ENCODE results near the gene ANKRD29.

- TF ChIP-seq, protein P1, sequence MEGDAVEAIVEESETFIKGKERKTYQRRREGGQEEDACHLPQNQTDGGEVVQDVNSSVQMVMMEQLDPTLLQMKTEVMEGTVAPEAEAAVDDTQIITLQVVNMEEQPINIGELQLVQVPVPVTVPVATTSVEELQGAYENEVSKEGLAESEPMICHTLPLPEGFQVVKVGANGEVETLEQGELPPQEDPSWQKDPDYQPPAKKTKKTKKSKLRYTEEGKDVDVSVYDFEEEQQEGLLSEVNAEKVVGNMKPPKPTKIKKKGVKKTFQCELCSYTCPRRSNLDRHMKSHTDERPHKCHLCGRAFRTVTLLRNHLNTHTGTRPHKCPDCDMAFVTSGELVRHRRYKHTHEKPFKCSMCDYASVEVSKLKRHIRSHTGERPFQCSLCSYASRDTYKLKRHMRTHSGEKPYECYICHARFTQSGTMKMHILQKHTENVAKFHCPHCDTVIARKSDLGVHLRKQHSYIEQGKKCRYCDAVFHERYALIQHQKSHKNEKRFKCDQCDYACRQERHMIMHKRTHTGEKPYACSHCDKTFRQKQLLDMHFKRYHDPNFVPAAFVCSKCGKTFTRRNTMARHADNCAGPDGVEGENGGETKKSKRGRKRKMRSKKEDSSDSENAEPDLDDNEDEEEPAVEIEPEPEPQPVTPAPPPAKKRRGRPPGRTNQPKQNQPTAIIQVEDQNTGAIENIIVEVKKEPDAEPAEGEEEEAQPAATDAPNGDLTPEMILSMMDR (IDR thresholded peaks at IDR 0.05), result no peak
- no peak for TF ChIP-seq POLR2A (IDR thresholded peaks at IDR 0.05)
Observed at GRCh38 chr18:23631746-23632145, 31.0 kb downstream of the ANKRD29 start.
